Kidney epithelial cell (primary cell): ENCODE results near the gene MAGEC2. TPM values are rescaled to one million over a fixed set of nuclear protein-coding genes. Genes with fewer than 3 reads are reported as not detected.

Experiments
- DNase-seq: peaks from one replicate; pipeline ENCODE4 v3.0.0-alpha.2; 2010; ENCODE audit warnings: low read depth
- H3K27me3 ChIP-seq: 2 replicates; pipeline ENCODE4 v1.6.0; 2011; ENCODE audit warnings: low read length; ENCODE audit not compliant: control insufficient read depth, insufficient read depth
- H3K36me3 ChIP-seq: 2 replicates; pipeline ENCODE4 v1.5.1; 2011; ENCODE audit warnings: low read length; ENCODE audit not compliant: control insufficient read depth, insufficient read depth
- H3K4me3 ChIP-seq: 2 replicates; pipeline ENCODE4 v1.5.1; 2011; ENCODE audit warnings: low read depth, mild to moderate bottlenecking, control low read depth, low read length
- CTCF ChIP-seq: IDR thresholded peaks from 2 replicates; pipeline ENCODE4 v1.5.1; 2011; ENCODE audit warnings: mild to moderate bottlenecking, moderate library complexity, low read length, control low read depth, inconsistent platforms; ENCODE audit not compliant: insufficient read depth, poor library complexity, severe bottlenecking
- total RNA-seq: library from RNA; depleted of rRNA; stranded (reverse); fragments of >200 nt; gene quantifications from 2 replicates; pipeline ENCODE4 v1.2.3, GENCODE V29; 2015

Gene MAGEC2
- total RNA-seq, 1 donor from 2014 or later = not detected

- H3K36me3 ChIP-seq = no peaks in the 10 kb centered on the region
- TF ChIP-seq CTCF = no peak
- no peak overlapping the region for H3K4me3 ChIP-seq
- DNase-seq = no peak
- H3K27me3 ChIP-seq = no peaks in the 10 kb centered on the region
Measured at GRCh38 chrX:142184756-142185602, 20.1 kb downstream of the MAGEC2 start.

GRCh38 chrX:142156567-142156966 is 48.5 kb downstream of the MAGEC2 start:
- Histone ChIP-seq H3K27me3 (no peaks in the 10 kb centered on the region), H3K36me3 (no peaks in the 10 kb centered on the region), H3K4me3 (no peak overlapping the region)
- TF ChIP-seq CTCF = no peak
- no peak for DNase-seq
